Eye (tissue), 1 donor: ENCODE data around the gene YLPM1.
"Not testable (repeated sequence)": the region's sequence is repeated elsewhere in the genome, so short reads cannot be mapped to it uniquely, and the experiment has no call there.

Experiments
- DNase-seq: peaks from one replicate; pipeline ENCODE4 v3.0.0-alpha.2; 2015

The YLPM1 gene

GRCh38 chr14:74762917-74763802, at the start of gene YLPM1:
YLPM1 (plus strand) TSS chr14:74763316; CDS start chr14:74763490, 174 bp downstream.
- DNase-seq = peak; percentile 98

- no peak for DNase-seq
Observed at GRCh38 chr14:74713395-74713735, 49.8 kb upstream of the YLPM1 start.

GRCh38 chr14:74720526-74720925, 42.6 kb upstream of the YLPM1 start:
- DNase-seq = no peak

DNA sequence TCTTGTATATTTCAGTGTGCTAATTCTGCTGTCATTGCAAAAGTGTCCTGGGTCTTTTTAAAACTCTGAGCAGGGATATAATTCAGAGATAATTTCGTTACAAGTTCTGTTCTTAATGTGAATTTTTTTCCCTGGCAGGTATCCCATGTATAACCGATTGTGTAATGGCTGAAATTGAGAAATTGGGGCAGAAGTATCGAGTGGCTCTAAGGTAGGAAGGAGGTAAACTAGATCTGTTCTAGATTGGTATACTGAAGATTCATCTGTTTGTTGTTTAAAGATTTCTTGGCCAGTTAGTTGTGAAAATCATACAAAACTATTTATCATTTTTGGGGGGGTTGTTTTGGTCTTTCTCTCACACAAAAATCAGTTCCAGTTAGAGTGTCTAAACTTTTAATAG, 40.0 kb upstream of the YLPM1 start:
- no peak for DNase-seq

GRCh38 chr14:74732387-74732786, 30.7 kb upstream of the YLPM1 start:
- no peak for DNase-seq

DNA sequence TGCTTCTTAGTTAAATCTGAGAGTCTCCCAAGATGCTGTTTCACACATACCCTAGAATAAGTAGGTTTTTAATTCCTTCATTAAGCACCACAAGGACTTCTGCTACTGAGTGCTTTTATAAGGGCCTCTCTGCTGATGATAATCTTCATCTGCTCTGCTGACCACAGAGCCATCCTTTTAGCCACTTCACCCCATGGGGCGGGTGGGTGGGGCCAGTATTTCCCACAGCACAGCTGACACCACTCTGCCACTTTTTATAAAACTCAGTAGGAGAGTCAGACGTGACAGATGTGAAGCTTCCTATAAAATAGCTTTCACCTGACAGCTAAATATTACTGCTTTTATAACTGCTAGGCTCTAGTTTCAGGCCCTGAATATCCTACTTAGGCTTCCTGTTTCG, 29.9 kb upstream of the YLPM1 start:
- DNase-seq = peak; percentile 41

GRCh38 chr14:74735125-74735524, 28.0 kb upstream of the YLPM1 start:
- no peak for DNase-seq

GRCh38 chr14:74737753-74738325, 25.3 kb upstream of the YLPM1 start:
- DNase-seq = no peak

DNA sequence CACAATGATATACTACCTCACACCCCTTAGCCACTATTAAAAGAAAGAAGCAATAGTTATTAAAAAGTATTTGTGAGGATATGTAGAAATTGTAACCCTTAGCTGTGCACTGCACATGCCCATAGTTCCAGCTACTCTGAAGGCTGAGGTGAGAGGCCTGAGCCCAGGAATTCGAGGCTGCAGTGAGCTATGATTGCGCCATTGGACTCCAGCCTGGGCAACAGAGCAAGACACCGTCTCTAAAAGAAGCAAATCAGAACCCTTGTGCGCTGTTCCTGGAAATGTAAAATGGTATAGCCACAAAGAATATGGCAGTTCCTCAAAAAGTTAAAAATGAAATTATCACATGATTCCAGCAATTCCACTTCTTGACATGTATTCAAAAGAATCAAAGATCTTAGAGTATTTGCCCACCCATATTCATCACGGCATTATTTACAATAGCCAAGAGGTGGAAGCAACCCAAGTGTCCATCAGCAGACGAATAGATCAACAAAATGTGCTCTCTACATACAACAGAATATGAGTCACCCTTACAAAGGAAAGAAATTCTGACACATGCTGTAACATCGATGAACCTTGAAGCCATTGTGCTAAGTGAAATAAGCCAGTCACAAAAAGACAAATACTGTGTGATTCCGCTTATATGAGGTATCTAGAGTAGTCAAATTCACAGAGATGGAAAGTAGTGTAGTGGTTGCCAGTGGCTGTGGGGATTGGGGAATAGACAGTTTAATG, 23.7 kb upstream of the YLPM1 start:
- no peak for DNase-seq

- DNase-seq = no peak
Observed at GRCh38 chr14:74747237-74747636, 15.9 kb upstream of the YLPM1 start.

DNA sequence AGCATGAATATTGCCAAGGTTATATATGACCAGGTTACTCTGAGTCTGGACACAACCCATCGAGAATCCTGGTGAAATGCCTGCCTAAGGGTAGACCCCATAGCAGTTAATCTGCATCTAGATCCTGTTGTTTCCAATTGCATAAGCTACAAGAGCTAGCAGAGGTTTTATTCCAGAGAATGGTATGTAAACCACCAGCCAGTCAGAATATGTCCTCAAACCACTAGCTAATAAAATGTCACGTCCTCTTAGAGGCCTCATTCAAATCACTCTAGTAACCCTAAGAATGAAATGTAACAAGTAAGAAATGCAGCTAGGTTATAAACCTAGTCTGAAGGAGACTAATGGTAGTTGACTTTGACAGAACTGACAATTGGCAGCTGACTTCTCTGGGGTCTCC, 9.0 kb upstream of the YLPM1 start:
- no peak for DNase-seq

- no peak for DNase-seq
Observed at GRCh38 chr14:74754899-74755298, 8.2 kb upstream of the YLPM1 start.

DNA sequence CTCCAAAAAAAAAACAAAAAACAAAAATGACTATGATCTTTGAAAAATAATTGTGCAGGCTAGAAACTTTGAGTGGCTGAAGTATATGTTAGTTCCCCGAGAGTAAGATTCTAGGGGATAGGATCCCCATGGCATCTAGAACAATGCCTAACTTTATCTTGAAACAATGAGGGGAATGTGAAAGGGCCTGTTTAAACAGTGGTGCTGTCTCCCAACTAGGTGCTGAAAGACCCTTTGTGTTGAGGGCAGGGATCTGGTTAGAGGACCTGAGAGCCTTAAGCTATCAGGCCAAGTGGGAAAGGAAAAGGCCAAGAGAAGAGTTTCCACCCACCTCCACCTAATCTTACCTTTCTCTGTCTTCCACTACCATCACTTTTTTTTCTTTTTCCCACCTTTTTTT, 6.8 kb upstream of the YLPM1 start:
- DNase-seq = no peak

DNA sequence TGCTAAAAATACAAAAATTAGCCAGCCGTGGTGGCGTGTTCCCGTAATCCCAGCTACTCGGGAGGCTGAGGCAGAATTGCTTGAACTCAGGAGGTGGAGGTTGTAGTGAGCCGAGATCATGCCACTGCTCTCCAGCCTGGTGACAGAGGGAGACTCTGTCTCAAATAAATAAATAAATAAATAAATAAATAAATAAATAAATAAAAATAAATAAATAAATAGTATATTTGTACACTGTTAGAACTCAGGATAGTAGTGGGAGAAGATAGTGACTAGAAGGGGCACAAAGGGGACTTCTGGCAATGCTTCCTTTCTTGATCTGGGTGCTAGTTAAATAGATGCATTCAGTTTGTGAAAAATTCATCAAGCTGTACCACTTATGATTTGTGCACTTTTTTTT, 4.6 kb upstream of the YLPM1 start:
- not testable (repeated sequence) for DNase-seq

GRCh38 chr14:74763803-74764531, 851 bp downstream of the YLPM1 start:
- DNase-seq = peak; percentile 46

- no peak for DNase-seq
Observed at GRCh38 chr14:74765721-74766120, 2.6 kb downstream of the YLPM1 start.

DNA sequence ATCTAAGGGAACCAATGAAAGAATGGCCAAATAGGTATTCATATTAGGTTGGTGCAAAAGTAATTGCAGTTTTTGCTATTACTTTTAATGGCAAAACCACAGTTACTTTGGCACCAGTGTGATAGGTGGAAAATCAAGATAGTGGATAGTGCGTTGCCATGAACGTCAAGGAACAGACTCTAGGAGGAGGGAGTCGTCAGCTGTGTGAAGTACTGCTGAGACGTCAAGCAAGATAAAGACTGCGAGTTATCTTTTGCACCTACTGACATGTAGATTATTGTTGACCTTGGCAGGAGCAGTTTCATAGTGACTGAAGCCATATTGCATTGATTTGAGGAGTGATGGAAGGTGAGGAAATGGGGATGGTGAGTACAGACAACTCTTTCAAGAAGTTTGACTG, 8.3 kb downstream of the YLPM1 start:
- no peak for DNase-seq

DNA sequence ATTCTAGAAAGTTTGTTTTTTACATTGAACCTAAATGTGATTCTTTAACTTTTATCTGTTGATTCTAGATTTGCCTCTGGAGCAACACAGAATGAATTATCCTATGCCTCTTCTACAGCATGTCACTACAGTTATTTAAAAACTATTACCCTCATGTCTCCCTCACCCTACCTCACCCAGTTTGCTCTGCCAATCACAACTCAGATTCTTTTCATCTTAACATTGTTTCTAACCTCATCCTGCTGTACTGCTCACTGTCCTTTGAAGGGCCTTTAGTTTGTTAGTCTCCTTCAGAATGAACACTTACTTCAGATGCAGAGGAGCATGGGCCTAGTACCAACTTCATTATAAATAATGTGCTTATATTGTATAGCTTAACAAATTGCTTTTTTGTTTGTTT, 21.5 kb downstream of the YLPM1 start:
- no peak for DNase-seq

- DNase-seq = no peak
Observed at GRCh38 chr14:74785056-74785613, 22.0 kb downstream of the YLPM1 start.

- DNase-seq = no peak
Observed at GRCh38 chr14:74786796-74787315, 23.7 kb downstream of the YLPM1 start.

- DNase-seq = no peak
Observed at GRCh38 chr14:74792249-74793039, 29.3 kb downstream of the YLPM1 start.
